ENCODE data around the gene C1QTNF9B. TPM values are rescaled to one million over a fixed set of nuclear protein-coding genes. Genes with fewer than 3 reads are reported as not detected.

C1QTNF9B gene
- polyA plus RNA-seq, 1 experiment: 0.87 TPM

GRCh38 chr13:23856008-23856750 lies 41.1 kb downstream of the C1QTNF9B start:
- Histone ChIP-seq H3K9me3 (ENCODE audit: control insufficient read depth, insufficient read depth, low read length) (no peaks in the 10 kb centered on the region), H3K27ac (ENCODE audit: low read depth, low read length) (no peak overlapping the region), H3K4me3 (ENCODE audit: low read depth, low read length) (no peak overlapping the region), H3K27me3 (ENCODE audit: control insufficient read depth, insufficient read depth, low read length) (no peaks in the 10 kb centered on the region)
- DNase-seq (ENCODE audit: low read depth, low spot score): no peak
- ChIA-PET CTCF (no interaction called here), POLR2A (no interaction called here)
- TF ChIP-seq, protein P1, sequence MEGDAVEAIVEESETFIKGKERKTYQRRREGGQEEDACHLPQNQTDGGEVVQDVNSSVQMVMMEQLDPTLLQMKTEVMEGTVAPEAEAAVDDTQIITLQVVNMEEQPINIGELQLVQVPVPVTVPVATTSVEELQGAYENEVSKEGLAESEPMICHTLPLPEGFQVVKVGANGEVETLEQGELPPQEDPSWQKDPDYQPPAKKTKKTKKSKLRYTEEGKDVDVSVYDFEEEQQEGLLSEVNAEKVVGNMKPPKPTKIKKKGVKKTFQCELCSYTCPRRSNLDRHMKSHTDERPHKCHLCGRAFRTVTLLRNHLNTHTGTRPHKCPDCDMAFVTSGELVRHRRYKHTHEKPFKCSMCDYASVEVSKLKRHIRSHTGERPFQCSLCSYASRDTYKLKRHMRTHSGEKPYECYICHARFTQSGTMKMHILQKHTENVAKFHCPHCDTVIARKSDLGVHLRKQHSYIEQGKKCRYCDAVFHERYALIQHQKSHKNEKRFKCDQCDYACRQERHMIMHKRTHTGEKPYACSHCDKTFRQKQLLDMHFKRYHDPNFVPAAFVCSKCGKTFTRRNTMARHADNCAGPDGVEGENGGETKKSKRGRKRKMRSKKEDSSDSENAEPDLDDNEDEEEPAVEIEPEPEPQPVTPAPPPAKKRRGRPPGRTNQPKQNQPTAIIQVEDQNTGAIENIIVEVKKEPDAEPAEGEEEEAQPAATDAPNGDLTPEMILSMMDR (IDR thresholded peaks at IDR 0.05; ENCODE audit: low read depth, low read length): no peak

DNA sequence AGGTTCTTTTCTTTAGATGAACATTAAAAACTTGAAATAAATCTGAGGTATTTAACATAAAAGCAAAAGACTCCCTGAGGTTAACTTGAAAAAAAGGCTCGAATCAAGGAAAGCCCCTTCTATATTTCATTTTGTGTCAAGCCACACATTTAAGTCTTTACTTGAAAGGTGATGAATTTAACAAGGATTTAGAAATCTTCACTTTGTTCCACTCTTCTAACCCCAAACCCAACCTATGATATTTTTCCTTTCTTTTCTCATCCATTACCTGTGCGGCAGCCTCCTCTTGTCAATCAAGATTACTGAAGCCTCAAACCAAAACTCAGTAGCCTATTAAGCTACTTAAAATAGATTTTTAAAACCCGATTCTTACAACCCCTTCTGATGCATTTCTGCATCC lies 41.9 kb downstream of the C1QTNF9B start:
- Histone ChIP-seq H3K9me3 (ENCODE audit: control insufficient read depth, insufficient read depth, low read length) (no peaks in the 10 kb centered on the region), H3K4me3 (ENCODE audit: low read depth, low read length) (no peak overlapping the region), H3K27me3 (ENCODE audit: control insufficient read depth, insufficient read depth, low read length) (no peaks in the 10 kb centered on the region), H3K27ac (ENCODE audit: low read depth, low read length) (no peak overlapping the region)
- TF ChIP-seq, protein P1 (IDR thresholded peaks at IDR 0.05; ENCODE audit: low read depth, low read length): no peak
- POLR2A ChIA-PET: no interaction called here
- DNase-seq (ENCODE audit: low read depth, low spot score): no peak
- CTCF ChIA-PET: no interaction called here

- POLR2A ChIA-PET: no interaction called here
- TF ChIP-seq, protein P1 (IDR thresholded peaks at IDR 0.05; ENCODE audit: low read depth, low read length): no peak
- H3K4me3 ChIP-seq (ENCODE audit: low read depth, low read length): no peak overlapping the region
- H3K27ac ChIP-seq (ENCODE audit: low read depth, low read length): no peak overlapping the region
- DNase-seq (ENCODE audit: low read depth, low spot score): no peak
- CTCF ChIA-PET: no interaction called here
- H3K27me3 ChIP-seq (ENCODE audit: control insufficient read depth, insufficient read depth, low read length): no peaks in the 10 kb centered on the region
- H3K9me3 ChIP-seq (ENCODE audit: control insufficient read depth, insufficient read depth, low read length): no peaks in the 10 kb centered on the region
These were observed 45.0 kb downstream of the C1QTNF9B start for GRCh38 chr13:23852351-23852750.

DNA sequence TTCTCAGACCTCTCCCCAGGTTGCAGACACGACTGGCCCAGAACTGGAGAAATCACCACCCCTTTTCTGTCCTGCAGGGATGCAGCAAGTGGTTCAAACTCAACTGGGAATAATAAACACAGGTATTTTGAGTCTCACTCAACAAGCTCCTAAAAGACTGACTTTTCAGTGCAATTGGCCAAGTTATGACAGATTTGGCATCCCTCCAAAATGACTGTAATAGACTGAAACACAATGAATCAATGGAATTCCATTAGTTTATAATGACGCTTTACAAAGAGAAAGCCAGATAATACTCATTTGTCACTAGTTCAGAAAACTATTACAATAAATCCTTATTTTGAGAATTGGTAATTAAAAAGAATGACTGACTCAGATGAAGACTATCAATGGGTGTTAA lies 46.2 kb downstream of the C1QTNF9B start:
- ChIA-PET CTCF (no interaction called here), POLR2A (no interaction called here)
- no peaks in the 10 kb centered on the region for H3K9me3 ChIP-seq (ENCODE audit: control insufficient read depth, insufficient read depth, low read length)
- TF ChIP-seq, protein P1 (IDR thresholded peaks at IDR 0.05; ENCODE audit: low read depth, low read length): no peak
- H3K4me3 ChIP-seq (ENCODE audit: low read depth, low read length): no peak overlapping the region
- no peak overlapping the region for H3K27ac ChIP-seq (ENCODE audit: low read depth, low read length)
- DNase-seq (ENCODE audit: low read depth, low spot score): no peak
- H3K27me3 ChIP-seq (ENCODE audit: control insufficient read depth, insufficient read depth, low read length): no peaks in the 10 kb centered on the region

GRCh38 chr13:23850134-23850533 lies 47.2 kb downstream of the C1QTNF9B start:
- Histone ChIP-seq H3K27me3 (ENCODE audit: control insufficient read depth, insufficient read depth, low read length) (no peaks in the 10 kb centered on the region), H3K9me3 (ENCODE audit: control insufficient read depth, insufficient read depth, low read length) (no peaks in the 10 kb centered on the region), H3K27ac (ENCODE audit: low read depth, low read length) (no peak overlapping the region), H3K4me3 (ENCODE audit: low read depth, low read length) (no peak overlapping the region)
- POLR2A ChIA-PET: no interaction called here
- no peak for DNase-seq (ENCODE audit: low read depth, low spot score)
- CTCF ChIA-PET: no interaction called here
- TF ChIP-seq, protein P1 (IDR thresholded peaks at IDR 0.05; ENCODE audit: low read depth, low read length): no peak
